K562 (cell line): Measurements from ENCODE around the gene FAM111B. TPM values are rescaled to one million over a fixed set of nuclear protein-coding genes. Genes with fewer than 3 reads are reported as not detected.

Experiments
- CEBPB ChIP-seq: fragments of 450-650 bp; IDR thresholded peaks from 2 replicates; pipeline ENCODE4 v1.6.1; 2016; ENCODE audit warnings: missing genetic modification characterization, missing compliant biosample characterization
- CHD2 ChIP-seq: IDR thresholded peaks from 2 replicates; pipeline ENCODE4 v1.6.1; 2011; ENCODE audit warnings: low read depth, low read length
- MAFG ChIP-seq: fragments of 450-650 bp; conservative IDR thresholded peaks from 2 replicates; pipeline ENCODE4 v1.6.1; 2016; ENCODE audit warnings: missing genetic modification characterization, missing compliant biosample characterization
- NRF1 ChIP-seq, 2 experiments: fragments of 450-650 bp; IDR thresholded peaks in 1 of 2; conservative IDR thresholded peaks in 1 of 2; 2 replicates each; pipeline ENCODE4 v1.6.1; 2014; ENCODE audit warnings: mild to moderate bottlenecking in 2 of 2
- RBFOX2 ChIP-seq: fragments of 200-400 bp; formaldehyde crosslinking; IDR thresholded peaks from 2 replicates; pipeline ENCODE4 v1.6.1; 2017; ENCODE audit warnings: low read depth, mild to moderate bottlenecking, low read length, moderate library complexity
- RHOXF2B ChIP-seq: fragments of 250-450 bp; sonication (Bioruptor Pico); conservative IDR thresholded peaks from 2 replicates; pipeline ENCODE4 v1.5.1; 2021
- SMARCA4 ChIP-seq: fragments of 450-650 bp; IDR thresholded peaks from 2 replicates; pipeline ENCODE4 v1.6.1; 2016
- SRSF7 ChIP-seq: fragments of 200-400 bp; formaldehyde crosslinking; optimal IDR thresholded peaks from 2 replicates; pipeline ENCODE3; 2017; ENCODE audit warnings: mild to moderate bottlenecking, low read depth, low read length
- TBP ChIP-seq: optimal IDR thresholded peaks from 2 replicates; pipeline ENCODE3; 2011; ENCODE audit warnings: low read depth, low read length, improper control_type of control experiment
- TRIM28 ChIP-seq: fragments of 450-650 bp; IDR thresholded peaks from 2 replicates; pipeline ENCODE4 v1.6.1; 2017
- ZC3H8 ChIP-seq: fragments of 450-650 bp; IDR thresholded peaks from 2 replicates; pipeline ENCODE4 v1.6.1; 2017
- ZKSCAN8 ChIP-seq: fragments of 200-800 bp; sonication (Bioruptor generic); IDR thresholded peaks from 2 replicates; pipeline ENCODE4 v1.6.1; 2016; ENCODE audit warnings: missing genetic modification characterization, missing compliant biosample characterization
- ZNF146 ChIP-seq: IDR thresholded peaks from one replicate; pipeline ENCODE4 v1.6.1; 2018; ENCODE audit warnings: missing compliant biosample characterization; ENCODE audit not compliant: unreplicated experiment
- ZNF431 ChIP-seq: sonication (generic); formaldehyde crosslinking; IDR thresholded peaks from 2 replicates; pipeline ENCODE4 v1.8.0; 2022; ENCODE audit warnings: mild to moderate bottlenecking, missing genetic modification reagents
- ZNF445 ChIP-seq: fragments of 250-450 bp; sonication (Bioruptor Pico); IDR thresholded peaks from 2 replicates; pipeline ENCODE4 v1.4.0; 2020; ENCODE audit warnings: low read depth, mild to moderate bottlenecking, moderate library complexity
- polyA plus RNA-seq, 8 experiments: library from polyadenylated mRNA; depleted of rRNA in 4 of 8; stranded (reverse) in 5 of 8; unstranded in 3 of 8; fragments of >200 nt; fragmentation: Nextera tagmentation in 2 of 8; fragmentation: Illumina TruSeq in 1 of 8; extraction: Ambion mirVana in 2 of 8; extraction: Trizol in 1 of 8; gene quantifications; 2 replicates each; pipeline versions ENCODE4 v1.2.1 to v1.2.3, GENCODE V29; 2011 to 2014; ENCODE audit warnings: inconsistent platforms in 1 of 8, missing spikeins in 1 of 8
- total RNA-seq, 7 experiments: library from RNA; depleted of rRNA in 6 of 7; stranded (reverse); fragments of >200 nt in 6 of 7; fragmentation: Illumina TruSeq in 2 of 7; extraction: Trizol in 2 of 7; gene quantifications; 2 replicates each; pipeline versions ENCODE4 v1.2.1 to v1.2.3, GENCODE V29; 2011 to 2021; ENCODE audit warnings: low replicate concordance in 1 of 7
- TF ChIP-seq, protein P1 (sequence below), 2 experiments: fragments of 450-650 bp; conservative IDR thresholded peaks; 2 replicates each; pipeline ENCODE4 v1.6.1; 2017; ENCODE audit warnings: mild to moderate bottlenecking in 2 of 2, moderate library complexity in 2 of 2
- TF ChIP-seq, protein P2 (sequence below), 2 experiments: fragments of 450-650 bp; IDR thresholded peaks; 2 replicates each; pipeline ENCODE4 v1.6.1; 2016; ENCODE audit warnings: mild to moderate bottlenecking in 2 of 2, borderline replicate concordance in 1 of 2, low read depth in 1 of 2, moderate library complexity in 1 of 2
- TF ChIP-seq, protein P3 (sequence below): sonication (generic); formaldehyde crosslinking; IDR thresholded peaks from 2 replicates; pipeline ENCODE4 v1.8.0; 2022; ENCODE audit warnings: mild to moderate bottlenecking, missing genetic modification reagents

Gene FAM111B
- total and polyA plus RNA-seq, 9 of the 15 experiments (the other 6 are each of a cell fraction or from before 2014, with no cell fraction given): 0.01 to 0.33 (median 0.06) TPM; not detected in 5

DNA sequence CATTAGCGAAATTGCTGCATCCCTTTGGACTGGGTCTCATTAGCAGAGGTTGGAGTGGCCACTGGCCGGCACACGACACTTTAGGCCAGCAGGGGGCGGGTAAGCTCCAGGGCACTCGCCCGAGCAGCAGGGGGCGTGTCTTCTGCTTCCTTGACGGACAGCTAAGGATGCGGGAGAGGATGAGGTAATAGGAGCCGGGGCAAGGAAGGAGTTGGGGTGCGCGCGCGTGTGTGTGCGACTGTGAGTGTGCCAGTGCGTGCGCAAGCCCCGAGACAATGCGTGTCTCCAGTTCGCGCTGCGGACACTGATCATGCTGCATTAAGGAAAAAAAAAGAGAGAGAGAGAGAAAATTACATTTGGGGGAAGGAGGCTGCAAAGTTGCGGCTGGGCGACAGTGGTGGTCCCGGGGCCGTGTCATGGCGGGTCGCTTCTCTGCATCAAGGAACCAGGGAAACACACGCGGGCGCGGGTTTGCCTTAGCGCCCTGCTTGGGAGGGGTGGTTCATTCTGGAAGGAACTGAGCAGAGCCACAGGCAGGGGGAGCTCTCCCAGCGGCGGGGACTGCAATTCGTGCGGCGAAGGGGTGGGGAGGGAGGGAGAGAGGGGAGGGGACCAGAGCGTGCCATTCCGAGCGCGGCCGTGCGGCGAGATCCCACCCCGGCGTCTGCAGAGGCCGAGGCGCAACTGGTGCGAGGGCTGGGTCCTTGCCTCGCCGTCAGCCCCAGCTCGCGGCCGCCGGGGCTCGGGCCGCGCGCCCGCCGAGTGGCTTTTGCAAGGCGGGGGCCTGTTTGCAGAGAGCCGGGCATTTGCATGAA is 64.7 kb downstream of the FAM111B start, which contains the start of gene DTX4 (continued):
- peak; percentile 66; the same call in 1 of the 2 replicates for TF ChIP-seq ZNF431
- no peak for TF ChIP-seq TBP
- no peak for TF ChIP-seq SRSF7
- TF ChIP-seq, protein P1, sequence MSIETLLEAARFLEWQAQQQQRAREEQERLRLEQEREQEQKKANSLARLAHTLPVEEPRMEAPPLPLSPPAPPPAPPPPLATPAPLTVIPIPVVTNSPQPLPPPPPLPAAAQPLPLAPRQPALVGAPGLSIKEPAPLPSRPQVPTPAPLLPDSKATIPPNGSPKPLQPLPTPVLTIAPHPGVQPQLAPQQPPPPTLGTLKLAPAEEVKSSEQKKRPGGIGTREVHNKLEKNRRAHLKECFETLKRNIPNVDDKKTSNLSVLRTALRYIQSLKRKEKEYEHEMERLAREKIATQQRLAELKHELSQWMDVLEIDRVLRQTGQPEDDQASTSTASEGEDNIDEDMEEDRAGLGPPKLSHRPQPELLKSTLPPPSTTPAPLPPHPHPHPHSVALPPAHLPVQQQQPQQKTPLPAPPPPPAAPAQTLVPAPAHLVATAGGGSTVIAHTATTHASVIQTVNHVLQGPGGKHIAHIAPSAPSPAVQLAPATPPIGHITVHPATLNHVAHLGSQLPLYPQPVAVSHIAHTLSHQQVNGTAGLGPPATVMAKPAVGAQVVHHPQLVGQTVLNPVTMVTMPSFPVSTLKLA (conservative IDR thresholded peaks at IDR 0.05): peak in 1 of 2 experiments; percentile 49
- TF ChIP-seq CEBPB (tag): peak; percentile 87
- no peak for TF ChIP-seq ZC3H8
- no peak for TF ChIP-seq ZNF445 (CRISPR knock-in tag)
- peak; percentile 82 to 85 for TF ChIP-seq NRF1 (conservative IDR thresholded peaks at IDR 0.05 in 1 of 2, IDR thresholded peaks at IDR 0.05 in 1 of 2)
- TF ChIP-seq, protein P2, sequence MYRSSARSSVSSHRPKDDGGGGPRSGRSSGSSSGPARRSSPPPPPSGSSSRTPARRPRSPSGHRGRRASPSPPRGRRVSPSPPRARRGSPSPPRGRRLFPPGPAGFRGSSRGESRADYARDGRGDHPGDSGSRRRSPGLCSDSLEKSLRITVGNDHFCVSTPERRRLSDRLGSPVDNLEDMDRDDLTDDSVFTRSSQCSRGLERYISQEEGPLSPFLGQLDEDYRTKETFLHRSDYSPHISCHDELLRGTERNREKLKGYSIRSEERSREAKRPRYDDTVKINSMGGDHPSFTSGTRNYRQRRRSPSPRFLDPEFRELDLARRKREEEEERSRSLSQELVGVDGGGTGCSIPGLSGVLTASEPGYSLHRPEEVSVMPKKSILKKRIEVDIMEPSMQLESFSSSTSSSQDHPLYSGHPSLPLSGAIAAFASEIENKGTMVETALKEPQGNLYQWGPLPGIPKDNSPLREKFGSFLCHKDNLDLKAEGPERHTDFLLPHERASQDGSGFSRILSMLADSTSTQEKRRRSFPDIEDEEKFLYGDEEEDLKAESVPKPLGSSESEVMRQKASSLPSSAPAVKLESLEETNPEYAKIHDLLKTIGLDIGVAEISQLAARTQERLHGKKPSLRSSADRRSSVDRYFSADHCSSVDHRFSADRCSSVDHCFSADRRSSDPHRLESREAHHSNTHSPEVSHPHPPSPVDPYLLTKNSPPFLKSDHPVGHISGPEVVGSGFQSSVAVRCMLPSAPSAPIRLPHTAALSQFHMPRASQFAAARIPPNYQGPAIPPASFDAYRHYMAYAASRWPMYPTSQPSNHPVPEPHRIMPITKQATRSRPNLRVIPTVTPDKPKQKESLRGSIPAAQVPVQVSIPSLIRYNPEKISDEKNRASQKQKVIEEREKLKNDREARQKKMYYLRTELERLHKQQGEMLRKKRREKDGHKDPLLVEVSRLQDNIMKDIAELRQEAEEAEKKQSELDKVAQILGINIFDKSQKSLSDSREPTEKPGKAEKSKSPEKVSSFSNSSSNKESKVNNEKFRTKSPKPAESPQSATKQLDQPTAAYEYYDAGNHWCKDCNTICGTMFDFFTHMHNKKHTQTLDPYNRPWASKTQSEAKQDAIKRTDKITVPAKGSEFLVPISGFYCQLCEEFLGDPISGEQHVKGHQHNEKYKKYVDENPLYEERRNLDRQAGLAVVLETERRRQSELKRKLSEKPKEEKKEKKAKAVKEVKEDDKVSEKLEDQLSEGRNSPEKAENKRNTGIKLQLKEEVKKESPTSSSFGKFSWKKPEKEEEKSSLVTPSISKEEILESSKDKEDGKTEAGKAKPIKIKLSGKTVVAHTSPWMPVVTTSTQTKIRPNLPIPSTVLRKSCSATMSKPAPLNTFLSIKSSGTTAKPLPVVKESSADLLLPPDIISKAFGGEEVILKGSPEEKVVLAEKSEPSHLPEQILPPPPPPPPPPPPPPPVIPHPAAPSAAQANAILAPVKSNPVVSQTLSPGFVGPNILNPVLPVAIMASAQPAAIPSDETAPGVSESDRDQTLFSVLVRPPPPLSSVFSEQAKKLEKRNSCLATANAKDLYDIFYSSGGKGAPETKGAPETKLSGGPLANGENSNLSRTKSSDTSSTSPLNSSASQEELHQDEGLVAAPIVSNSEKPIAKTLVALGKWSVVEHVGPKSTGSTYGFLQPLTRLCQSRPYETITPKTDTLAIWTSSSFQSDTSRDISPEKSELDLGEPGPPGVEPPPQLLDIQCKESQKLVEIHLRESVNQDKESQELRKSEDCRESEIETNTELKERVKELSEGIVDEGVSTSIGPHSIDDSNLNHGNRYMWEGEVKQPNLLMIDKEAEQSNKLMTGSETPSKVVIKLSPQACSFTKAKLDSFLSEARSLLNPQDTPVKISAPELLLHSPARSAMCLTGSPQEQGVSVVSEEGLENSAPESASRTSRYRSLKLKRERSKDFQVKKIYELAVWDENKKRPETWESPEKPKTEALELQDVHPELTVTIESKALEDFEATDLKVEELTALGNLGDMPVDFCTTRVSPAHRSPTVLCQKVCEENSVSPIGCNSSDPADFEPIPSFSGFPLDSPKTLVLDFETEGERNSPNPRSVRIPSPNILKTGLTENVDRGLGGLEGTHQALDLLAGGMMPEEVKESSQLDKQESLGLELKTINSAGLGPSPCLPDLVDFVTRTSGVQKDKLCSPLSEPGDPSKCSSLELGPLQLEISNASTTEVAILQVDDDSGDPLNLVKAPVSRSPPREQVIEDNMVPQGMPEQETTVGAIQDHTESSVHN (IDR thresholded peaks at IDR 0.05; ENCODE audit: borderline replicate concordance in 1 of 2, low read depth in 1 of 2): no peak
- TF ChIP-seq, protein P3, sequence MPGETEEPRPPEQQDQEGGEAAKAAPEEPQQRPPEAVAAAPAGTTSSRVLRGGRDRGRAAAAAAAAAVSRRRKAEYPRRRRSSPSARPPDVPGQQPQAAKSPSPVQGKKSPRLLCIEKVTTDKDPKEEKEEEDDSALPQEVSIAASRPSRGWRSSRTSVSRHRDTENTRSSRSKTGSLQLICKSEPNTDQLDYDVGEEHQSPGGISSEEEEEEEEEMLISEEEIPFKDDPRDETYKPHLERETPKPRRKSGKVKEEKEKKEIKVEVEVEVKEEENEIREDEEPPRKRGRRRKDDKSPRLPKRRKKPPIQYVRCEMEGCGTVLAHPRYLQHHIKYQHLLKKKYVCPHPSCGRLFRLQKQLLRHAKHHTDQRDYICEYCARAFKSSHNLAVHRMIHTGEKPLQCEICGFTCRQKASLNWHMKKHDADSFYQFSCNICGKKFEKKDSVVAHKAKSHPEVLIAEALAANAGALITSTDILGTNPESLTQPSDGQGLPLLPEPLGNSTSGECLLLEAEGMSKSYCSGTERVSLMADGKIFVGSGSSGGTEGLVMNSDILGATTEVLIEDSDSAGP (CRISPR knock-in tag): no peak
- peak; percentile 70; the same call in 1 of the 2 replicates for TF ChIP-seq TRIM28
- TF ChIP-seq RHOXF2B: no peak
- no peak for TF ChIP-seq ZKSCAN8
- TF ChIP-seq RBFOX2: no peak; the same call in 1 of the 2 replicates
- TF ChIP-seq ZNF146 (CRISPR knock-in tag): no peak
- TF ChIP-seq MAFG: no peak
- TF ChIP-seq CHD2: no peak
- peak; percentile 58; the same call in 1 of the 2 replicates for TF ChIP-seq SMARCA4
